Left lung (tissue), 10 donors: ENCODE data around the gene KLHL25. TPM values are rescaled to one million over a fixed set of nuclear protein-coding genes. Genes with fewer than 3 reads are reported as not detected.
"Not testable (repeated sequence)": the region's sequence is repeated elsewhere in the genome, so short reads cannot be mapped to it uniquely, and the experiment has no call there.

Experiments used
- ATAC-seq: fragments of 200-7000 bp; cut with Tn5 transposase; one replicate; pipeline ENCODE4 v1.9.1; 2020; ENCODE audit warnings: moderate library complexity
- DNase-seq, 4 donors: peaks; one replicate each; pipeline ENCODE4 v3.0.0-alpha.2; 2013 to 2020
- H3K27ac ChIP-seq, 2 donors: fragments of 200-600 bp; sonication (generic) in 1 of 2; one replicate each; pipeline versions ENCODE4 v1.5.0 to v1.8.0; 2020 to 2021
- H3K27me3 ChIP-seq, 2 donors: fragments of 200-600 bp; sonication (generic) in 1 of 2; one replicate each; pipeline versions ENCODE4 v1.5.0 to v1.8.0; 2020 to 2021
- H3K36me3 ChIP-seq, 2 donors: fragments of 200-600 bp; sonication (generic) in 1 of 2; one replicate each; pipeline versions ENCODE4 v1.5.0 to v1.8.0; 2020 to 2021
- H3K4me1 ChIP-seq, 2 donors: fragments of 200-600 bp; one replicate each; pipeline ENCODE4 v1.8.0; 2021
- H3K4me3 ChIP-seq, 2 donors: fragments of 200-600 bp; sonication (generic) in 1 of 2; one replicate each; pipeline versions ENCODE4 v1.5.0 to v1.8.0; 2020 to 2021; ENCODE audit warnings: mild to moderate bottlenecking in 1 of 2
- H3K9me3 ChIP-seq, 2 donors: fragments of 200-600 bp; sonication (generic) in 1 of 2; one replicate each; pipeline versions ENCODE4 v1.5.0 to v1.8.0; 2020 to 2021
- CTCF ChIP-seq, 2 donors: fragments of 200-600 bp; sonication (generic) in 1 of 2; IDR thresholded peaks; one replicate each; pipeline versions ENCODE4 v1.5.0 to v1.8.0; 2021; ENCODE audit warnings: antibody characterized with exemption in 2 of 2
- intact Hi-C, 2 donors: fragments of 100-400 bp; cut with DNase I; formaldehyde crosslinking; loops; one replicate each; pipeline versions ENCODE4 v1.11.2 to v1.14.2; 2022
- polyA plus RNA-seq, 6 donors: library from polyadenylated mRNA; unstranded; fragments of 120-200 nt; gene quantifications; one replicate each; pipeline ENCODE4 v1.2.1, GENCODE V29; 2013; ENCODE audit not compliant: insufficient read length in 6 of 6
- total RNA-seq, 2 donors: library from RNA; stranded (reverse); fragmentation: NEBNext Ultra II Directional; extraction: Animal tissue kit (Norgen Biotek cat#: 25700); gene quantifications; one replicate each; pipeline ENCODE4 v1.2.1, GENCODE V29; 2021
- donor health status: DM: no; HTN: yes; CAD: no.
- donor health status: DM: no; HTN: no; CAD: no.

Gene KLHL25
- total and polyA plus RNA-seq, 8 donors = 4.4 to 7.9 (median 6.0) TPM

GRCh38 chr15:85800478-85801123 is 5.9 kb upstream of the KLHL25 start:
- no peak overlapping the region for H3K27ac ChIP-seq
- no peaks in the 10 kb centered on the region for H3K9me3 ChIP-seq
- no peak overlapping the region for H3K4me3 ChIP-seq
- H3K36me3 ChIP-seq = no peaks in the 10 kb centered on the region
- DNase-seq (peak in 2 of 4 donors; percentile 73 to 80), ATAC-seq (peak; percentile 98)
- H3K27me3 ChIP-seq = no peaks in the 10 kb centered on the region
- intact Hi-C loops = no loop called here
- peaks cover 0 to 6% of the 10 kb centered on the region in 2 donors for H3K4me1 ChIP-seq
- no peak for TF ChIP-seq CTCF (IDR thresholded peaks at IDR 0.05)

GRCh38 chr15:85796371-85796770 is 1.6 kb upstream of the KLHL25 start:
- ATAC-seq, H3K4me3 ChIP-seq, DNase-seq, H3K27ac ChIP-seq, H3K9me3 ChIP-seq, H3K36me3 ChIP-seq, intact Hi-C loops: not testable (repeated sequence)
- peaks cover 0 to 30% of the 10 kb centered on the region in 2 donors for H3K4me1 ChIP-seq
- H3K27me3 ChIP-seq = peaks cover 0 to 16% of the 10 kb centered on the region in 2 donors

DNA sequence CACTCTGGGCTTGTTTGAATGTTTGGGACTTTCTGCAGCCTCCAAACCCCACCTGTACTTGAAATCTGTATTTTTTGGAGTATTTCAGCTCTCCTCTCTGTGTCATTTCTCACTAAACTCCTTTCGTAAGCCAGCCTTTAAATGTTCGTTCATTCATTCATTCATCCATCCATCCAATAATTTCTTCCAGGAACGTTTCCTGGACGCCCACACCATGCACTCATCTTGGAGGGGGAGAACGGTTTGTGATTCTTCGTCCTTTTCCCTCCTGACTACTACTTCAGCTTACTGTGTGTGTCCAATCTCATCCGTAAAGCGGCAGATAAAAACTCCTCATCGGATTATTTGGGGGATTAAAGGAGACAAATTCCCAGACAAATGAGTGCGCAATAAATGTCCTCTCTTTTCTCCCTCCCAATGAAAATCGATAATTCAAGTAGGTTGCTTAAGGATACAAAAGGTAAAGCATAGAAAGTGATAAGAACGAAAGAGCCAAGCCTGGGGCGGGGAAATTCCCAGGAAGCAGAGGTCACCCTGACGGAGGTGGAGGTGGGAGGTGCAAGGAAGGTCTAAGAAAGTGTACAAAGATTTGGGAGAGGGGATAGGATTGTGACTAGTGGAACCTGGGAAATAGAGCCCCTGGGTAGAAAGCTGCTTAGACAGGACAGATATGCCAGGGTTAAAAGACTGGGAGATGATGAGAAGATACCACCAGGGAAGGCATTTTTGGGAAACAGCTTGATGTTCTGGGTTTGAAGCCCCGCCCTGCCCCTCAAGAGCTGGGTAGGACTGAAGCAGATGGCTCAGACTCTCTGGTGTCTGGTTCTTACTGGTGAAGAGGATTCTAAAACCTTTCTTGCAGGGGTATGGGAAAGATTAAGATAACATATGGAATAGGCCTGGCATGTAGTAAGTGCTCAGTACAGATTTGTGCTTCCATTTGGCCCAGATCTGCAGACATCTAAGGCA is 896 bp upstream of the KLHL25 start:
- no peak for ATAC-seq
- intact Hi-C loops = no loop called here
- H3K4me1 ChIP-seq = peaks cover 0 to 30% of the 10 kb centered on the region in 2 donors
- H3K36me3 ChIP-seq = no peaks in the 10 kb centered on the region
- H3K9me3 ChIP-seq = no peaks in the 10 kb centered on the region
- no peak for DNase-seq
- H3K27me3 ChIP-seq = peaks cover 0 to 16% of the 10 kb centered on the region in 2 donors
- peak overlapping the region; percentile 21 to 92 for H3K4me3 ChIP-seq
- TF ChIP-seq CTCF (IDR thresholded peaks at IDR 0.05) = no peak
- H3K27ac ChIP-seq = peak overlapping the region in 1 of 2 donors; percentile 85

GRCh38 chr15:85793641-85794597 is 806 bp downstream of the KLHL25 start:
- Histone ChIP-seq H3K4me1 (peaks cover 0 to 30% of the 10 kb centered on the region in 2 donors), H3K27ac (peak overlapping the region; percentile 74 to 85), H3K4me3 (peak overlapping the region; percentile 64 to 92), H3K9me3 (no peaks in the 10 kb centered on the region), H3K27me3 (peaks cover 0 to 16% of the 10 kb centered on the region in 2 donors), H3K36me3 (no peaks in the 10 kb centered on the region)
- ATAC-seq = peak; percentile 40
- TF ChIP-seq CTCF (IDR thresholded peaks at IDR 0.05) = no peak
- intact Hi-C loops = no loop called here
- peak; percentile 28 to 88 (median 46) for DNase-seq

DNA sequence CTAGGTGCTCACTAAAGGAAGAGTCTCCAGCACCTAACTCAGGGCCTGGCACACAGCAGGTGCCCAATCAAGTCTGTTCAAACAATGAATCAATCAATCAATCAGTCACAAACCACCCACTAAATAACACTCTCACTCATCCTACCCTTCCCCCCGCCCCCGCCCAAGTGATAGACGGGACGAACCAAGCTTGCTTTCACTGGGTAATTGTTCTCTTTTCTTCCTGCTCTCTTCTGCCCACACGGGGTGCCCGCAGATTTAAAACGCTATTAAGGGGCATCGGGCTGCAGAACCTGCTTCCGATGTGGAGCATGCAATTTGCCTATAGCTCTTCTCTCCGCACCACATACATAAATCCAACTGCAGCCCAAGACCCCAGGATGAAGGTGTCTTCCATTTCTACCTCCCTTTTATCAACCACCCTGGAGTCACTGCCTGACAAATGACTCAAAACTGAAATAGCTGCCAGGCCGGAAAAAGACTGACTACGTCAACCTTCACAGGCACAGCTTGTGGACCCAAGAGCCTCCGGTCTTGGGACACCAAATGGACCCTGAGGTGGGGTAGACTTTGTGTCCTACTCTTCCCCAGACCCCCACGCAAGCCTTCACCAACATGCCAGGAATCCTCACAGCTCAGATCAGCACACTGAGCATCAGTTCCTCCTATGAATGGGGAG is 1.7 kb downstream of the KLHL25 start:
- Histone ChIP-seq H3K36me3 (no peaks in the 10 kb centered on the region), H3K9me3 (no peaks in the 10 kb centered on the region), H3K4me3 (peak overlapping the region in 1 of 2 donors; percentile 92), H3K27ac (no peak overlapping the region), H3K27me3 (peaks cover 0 to 16% of the 10 kb centered on the region in 2 donors), H3K4me1 (peaks cover 0 to 30% of the 10 kb centered on the region in 2 donors)
- TF ChIP-seq CTCF (IDR thresholded peaks at IDR 0.05) = no peak
- DNase-seq (no peak), ATAC-seq (no peak)
- intact Hi-C loops = no loop called here
